Breast epithelium (tissue), 3 donors: Measurements from ENCODE around the gene GSTO1.

Experiments
- POLR2A ChIP-seq: fragments of 450-650 bp; IDR thresholded peaks from one replicate; pipeline ENCODE4 v1.6.1; 2016; ENCODE audit warnings: antibody characterized with exemption, mild to moderate bottlenecking, moderate library complexity
- POLR2AphosphoS5 ChIP-seq, 3 donors: sonication (generic); formaldehyde crosslinking; IDR thresholded peaks; one replicate each; pipeline ENCODE4 v1.6.1; 2017; ENCODE audit warnings: antibody characterized with exemption in 3 of 3

DNA sequence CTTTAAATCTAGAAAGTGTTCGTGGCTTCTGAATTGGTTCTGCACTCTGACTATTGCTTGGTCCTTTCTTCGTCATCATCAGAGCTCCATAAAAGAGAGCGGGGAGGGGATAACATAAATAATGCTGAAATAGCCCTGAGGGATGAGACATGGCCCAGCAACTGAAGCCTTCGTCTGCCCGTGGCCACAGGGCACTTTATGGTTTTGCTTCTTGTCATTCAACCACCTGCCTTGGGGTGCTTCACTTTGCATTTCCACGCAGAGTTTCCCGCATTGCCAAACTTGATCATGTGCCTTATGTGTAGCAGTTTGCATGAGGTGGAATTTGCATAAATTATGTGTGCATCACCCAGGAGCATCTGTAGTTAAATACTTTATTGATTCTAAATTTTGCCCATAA, 30.2 kb downstream of the GSTO1 start:
- TF ChIP-seq POLR2A (no peak), POLR2AphosphoS5 (IDR thresholded peaks at IDR 0.05) (no peak)
